NCI-H1048 (cell line): ENCODE results near the gene CXXC5.
"Not testable (repeated sequence)": the region's sequence is repeated elsewhere in the genome, so short reads cannot be mapped to it uniquely, and the experiment has no call there.

Experiments used
- DNase-seq: peaks from one replicate; lab custom pipeline; 2025; lab: John Stamatoyannopoulos, UW

CXXC5 gene

GRCh38 chr5:139648205-139649081 is at the start of gene CXXC5:
Gene CXXC5 (plus strand): TSS chr5:139648349. CDS start chr5:139680524, 32,175 bp downstream.
- no peak for DNase-seq

DNA sequence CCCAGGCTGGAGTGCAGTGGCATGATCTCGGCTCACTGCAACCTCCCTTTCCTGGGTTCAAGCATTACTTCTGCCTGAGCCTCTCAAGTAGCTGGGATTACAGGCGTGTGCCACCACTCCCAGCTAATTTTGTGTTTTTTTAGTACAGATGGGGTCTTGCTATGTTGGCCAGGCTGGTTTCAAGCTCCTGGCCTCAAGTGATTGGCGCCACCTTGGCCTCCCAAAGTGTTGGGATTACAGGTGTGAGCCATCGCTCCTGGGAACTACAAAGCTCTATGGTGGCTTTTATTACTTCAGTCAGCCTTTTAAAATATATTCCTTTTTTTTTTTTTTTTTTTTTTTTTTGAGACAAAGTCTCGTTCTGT is 49.6 kb upstream of the CXXC5 start:
- not testable (repeated sequence) for DNase-seq

DNA sequence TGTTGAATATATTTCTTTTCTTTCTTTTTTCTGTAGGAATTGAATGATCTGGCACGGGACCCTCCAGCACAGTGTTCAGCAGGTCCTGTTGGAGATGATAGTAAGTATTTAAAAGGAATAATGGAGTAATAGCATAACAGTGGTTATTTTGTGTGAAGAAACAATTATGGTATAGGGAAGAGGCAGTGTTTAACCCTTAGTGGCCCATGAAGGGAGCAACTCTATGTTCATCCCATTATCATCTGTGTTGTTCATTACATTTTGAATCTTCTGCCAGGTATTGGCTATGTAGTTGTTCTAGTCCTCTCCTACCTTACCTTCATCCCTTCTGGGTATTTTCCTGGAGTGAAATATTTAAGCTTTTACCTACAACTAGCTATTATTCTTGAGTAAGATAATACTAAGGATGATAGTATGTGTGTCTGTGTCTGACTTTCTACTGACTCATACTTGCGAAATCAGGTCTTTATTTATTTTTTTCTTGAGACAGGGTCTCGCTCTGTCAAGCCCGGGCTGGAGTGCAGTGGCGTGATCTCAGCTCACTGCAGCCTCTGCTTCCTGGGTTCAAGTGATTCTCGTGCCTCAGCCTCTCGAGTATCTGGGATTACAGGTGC is 47.7 kb upstream of the CXXC5 start:
- no peak for DNase-seq

DNA sequence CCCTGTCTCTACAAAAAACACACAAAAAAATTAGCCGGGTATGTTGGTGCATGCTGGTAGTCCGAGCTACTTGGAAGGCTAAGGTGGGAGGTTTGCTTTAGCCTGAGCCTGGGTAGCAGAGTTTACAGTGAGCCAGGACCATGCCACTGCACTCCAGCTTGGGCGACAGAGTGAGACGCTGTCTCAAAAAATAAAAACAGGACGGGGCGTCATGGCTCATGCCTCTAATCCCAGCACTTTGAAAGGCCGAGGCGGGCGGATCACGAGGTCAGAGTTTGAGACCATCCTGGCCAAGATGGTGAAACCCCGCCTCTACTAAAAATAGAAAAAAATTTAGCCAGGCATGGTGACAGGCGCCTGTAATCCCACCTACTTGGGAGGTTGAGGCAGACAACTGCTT is 46.7 kb upstream of the CXXC5 start:
- DNase-seq: no peak

DNA sequence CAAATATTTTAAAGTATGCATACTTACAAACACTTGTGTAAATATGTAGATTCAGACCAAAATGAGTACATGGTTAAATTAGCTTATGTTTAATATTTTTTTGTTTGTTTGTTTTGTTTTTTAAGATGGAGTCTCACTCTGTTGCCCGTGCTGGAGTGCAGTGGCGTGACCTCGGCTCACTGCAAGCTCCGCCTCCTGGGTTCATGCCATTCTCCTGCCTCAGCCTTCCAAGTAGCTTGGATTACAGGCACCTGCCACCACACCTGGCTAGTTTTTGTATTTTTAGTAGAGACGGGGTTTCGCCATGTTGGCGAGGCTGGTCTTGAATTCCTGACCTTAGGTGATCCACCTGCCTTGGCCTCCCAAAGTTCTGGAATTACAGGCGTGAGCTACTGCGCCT is 46.2 kb upstream of the CXXC5 start:
- not testable (repeated sequence) for DNase-seq

- DNase-seq: no peak
Observed at GRCh38 chr5:139605887-139606286, 42.3 kb upstream of the CXXC5 start.

- no peak for DNase-seq
Observed at GRCh38 chr5:139611703-139612584, 36.2 kb upstream of the CXXC5 start.

DNA sequence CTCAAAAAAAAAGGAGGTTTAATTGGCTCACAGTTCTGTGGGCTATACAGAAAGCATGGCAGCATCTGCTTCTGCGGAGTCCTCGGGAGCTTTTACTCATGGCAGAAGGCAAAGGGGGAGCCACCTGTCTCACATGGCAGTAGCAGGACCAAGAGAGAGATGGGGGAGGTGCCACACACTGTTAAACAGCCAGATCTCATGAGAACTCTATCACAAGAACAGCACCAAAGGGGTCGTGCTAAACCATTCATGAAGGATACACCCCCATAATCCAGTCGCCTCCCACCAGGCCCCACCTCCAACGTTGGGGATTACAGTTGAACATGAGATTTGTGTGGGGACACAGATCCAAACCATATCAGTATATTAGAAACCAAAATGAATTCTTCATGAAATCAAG is 28.3 kb upstream of the CXXC5 start:
- no peak for DNase-seq

DNA sequence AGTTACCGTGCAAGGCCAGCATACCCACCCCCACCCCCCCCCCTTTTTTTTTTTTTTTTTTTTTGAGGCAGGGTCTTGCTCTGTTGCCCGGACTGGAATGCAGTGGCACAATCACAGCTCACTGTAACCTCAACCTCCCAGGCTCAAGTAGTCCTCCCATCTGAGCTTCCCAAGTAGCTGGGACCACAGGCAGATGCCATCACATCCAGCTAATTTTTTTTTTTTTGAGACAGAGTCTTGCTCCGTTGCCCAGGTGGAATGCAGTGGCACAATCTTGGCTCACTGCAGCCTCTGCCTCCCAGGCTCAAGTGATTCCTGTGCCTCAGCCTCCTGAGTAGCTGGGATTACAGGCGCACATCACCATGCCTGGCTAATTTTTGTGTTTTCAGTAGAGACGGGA is 22.8 kb upstream of the CXXC5 start:
- DNase-seq: not testable (repeated sequence)

DNA sequence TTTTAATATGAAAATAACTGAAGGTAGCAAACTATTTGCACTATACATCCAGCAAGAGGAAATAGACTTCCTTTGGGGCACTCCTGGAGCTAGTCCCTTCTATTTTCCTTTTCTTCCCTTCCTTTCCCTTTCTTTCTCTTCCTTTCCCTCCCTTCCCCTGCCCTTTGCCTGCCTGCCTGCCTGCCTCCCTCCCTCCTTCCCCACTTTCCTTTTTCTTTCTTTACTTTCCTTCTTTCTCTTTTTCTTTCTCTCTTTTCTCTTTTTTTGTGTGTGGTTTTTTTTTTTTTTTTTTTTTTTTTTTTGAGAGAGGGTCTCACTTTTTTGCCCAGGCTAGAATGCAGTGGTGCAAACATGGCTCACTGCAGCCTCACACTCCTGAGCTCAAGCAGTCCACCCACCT is 17.3 kb upstream of the CXXC5 start:
- no peak for DNase-seq

- DNase-seq: no peak
Observed at GRCh38 chr5:139631520-139632165, 16.5 kb upstream of the CXXC5 start.

DNA sequence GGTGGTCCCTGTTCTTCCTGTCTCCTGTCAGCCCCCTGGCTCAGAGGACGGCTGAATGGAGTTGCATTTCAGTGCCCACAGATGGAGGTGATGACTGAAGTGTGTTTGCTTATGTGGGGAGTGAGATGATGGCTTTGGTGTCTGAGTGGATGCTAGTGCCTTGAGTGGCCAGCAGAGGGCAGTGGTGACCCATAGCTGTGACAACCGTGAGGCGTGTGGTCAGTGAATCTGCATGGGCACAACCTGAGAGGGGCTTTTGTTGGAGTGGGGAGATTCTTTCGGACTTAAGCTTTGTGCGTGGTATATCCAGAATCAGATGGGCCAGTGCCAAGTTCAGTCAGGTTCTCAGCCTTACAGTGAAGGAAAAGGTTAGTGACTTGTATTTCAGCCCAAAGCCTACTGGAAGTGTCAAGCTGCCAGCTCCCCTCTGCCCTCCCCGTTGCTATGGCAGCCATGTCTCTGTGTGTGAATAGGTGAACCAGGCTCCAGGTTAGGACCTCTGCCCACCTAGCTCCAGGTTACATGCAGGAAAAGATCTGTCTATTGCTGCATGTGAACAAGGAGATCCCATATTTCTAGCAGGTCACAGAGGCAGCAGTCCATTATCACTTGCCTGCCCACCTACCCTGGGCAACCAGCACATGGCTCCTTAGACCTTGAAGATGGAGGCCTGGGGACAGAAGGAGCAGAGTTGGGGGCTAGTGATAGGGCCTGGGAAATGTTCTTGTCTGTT is 14.7 kb upstream of the CXXC5 start:
- no peak for DNase-seq

- no peak for DNase-seq
Observed at GRCh38 chr5:139634028-139634325, 14.2 kb upstream of the CXXC5 start.

DNA sequence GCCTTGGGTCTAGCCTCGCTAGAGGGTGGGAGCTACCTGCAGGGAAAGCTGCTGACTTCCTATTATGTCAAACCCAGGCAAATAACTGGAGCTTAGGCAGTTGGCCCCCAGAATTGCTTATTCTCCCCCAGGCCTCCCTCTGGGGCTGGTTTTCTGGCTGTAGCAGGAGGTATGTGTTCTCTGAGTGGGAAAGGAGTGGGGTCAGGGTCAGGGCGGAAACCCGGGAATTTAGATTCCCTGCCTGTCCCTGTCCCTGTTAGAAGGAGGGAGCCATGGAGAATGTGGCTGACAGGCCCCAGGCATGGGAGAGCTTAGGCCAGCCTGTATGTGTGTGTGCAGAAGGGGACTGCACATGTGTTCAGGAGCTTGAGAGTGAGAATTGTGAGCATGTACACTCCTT is 13.6 kb upstream of the CXXC5 start:
- DNase-seq: no peak

- no peak for DNase-seq
Observed at GRCh38 chr5:139635191-139635590, 13.0 kb upstream of the CXXC5 start.

- DNase-seq: no peak
Observed at GRCh38 chr5:139635606-139636206, 12.4 kb upstream of the CXXC5 start.

DNA sequence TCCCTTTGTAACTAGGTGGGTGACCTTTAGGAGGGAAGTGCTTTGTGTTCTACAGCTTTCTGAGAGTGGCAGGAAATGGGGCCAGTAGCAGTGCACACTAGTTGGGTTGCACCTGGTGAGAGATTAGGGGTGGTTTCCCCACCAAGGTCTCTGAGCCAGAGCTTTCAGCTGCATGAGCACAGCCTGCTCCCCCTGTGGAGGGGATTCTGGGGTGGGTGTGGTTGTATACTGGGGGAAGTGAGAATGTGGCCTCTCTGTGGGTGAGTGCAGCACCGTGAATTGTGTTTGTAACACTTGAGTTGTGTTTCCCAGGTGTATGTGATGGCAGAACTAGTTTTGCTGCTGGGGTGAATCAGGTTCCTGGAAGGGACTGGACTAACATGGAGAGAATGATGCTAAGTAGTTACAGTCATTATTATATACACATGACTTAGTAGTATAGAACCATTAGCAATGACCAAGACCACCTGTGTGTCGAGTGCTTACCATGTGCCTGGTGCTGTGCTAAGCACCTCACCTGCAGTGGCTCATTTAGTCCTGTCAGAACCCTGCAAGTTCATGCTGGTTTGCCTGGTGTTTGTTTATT is 11.8 kb upstream of the CXXC5 start:
- DNase-seq: no peak

- DNase-seq: no peak
Observed at GRCh38 chr5:139636975-139637408, 11.2 kb upstream of the CXXC5 start.

DNA sequence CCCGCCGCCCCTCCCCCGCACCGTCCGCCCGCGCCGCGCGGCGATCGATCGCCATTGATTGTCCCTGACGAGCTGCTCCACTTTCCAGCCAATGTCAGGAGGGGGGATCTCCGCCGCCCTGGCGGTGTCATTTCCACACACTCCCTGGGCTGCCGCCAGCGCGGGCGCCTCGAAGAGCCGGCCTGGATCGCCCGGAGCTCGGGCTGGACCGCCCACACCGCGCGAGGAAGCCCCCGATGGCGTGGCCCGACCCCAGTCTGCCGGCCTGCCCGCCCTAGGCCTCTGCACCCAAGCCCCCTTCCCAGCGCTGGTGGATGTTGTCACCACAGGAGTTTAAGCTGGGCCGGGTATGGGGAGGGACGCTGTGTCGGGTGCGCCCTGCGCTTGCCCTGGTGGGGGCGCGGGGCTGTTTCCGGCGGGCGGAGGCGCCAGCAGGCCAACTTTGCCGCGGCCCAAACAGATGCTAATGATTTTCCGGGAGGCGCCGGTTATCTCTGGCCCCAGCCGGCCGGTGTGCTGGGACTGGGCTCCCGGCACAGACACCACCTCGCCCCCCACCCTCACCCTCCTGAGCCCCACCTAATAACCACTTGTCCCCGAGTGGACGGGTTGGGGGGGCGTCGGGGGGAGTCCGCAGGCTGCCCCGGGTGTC is 10.6 kb upstream of the CXXC5 start:
- no peak for DNase-seq

DNA sequence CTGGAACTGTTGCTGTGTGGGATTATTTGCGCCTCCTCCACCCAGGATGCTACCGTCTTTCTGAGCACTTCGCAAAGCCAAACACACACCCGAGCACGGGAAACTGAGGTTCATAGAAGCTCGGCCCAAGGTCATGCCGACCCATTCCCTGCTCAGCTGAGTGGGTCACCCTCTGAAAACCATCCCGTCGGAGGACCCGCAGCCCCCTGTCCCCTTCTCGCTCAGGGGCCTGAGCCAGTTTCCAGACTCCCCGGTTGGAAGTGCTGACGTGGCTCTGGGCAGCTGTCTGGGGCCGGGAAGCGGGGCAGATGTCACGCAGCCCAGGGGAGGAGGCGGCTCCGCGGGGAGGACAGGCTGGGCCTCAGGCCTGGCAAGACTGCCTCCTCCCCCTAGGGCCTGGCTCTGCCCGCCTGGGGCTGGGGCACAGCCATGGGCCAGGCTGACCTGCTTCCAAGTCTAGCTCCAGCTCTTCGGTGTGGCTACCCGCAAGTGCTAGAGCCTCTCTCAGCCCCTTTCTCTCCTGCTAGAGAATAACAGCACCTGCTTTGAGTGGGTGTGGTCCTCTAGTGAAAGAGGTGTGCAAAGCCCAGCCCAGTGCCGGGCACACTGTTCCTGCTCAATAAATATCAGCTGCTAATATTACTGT is 9.9 kb upstream of the CXXC5 start:
- DNase-seq: no peak
